Upper lobe of left lung (tissue), 4 donors: ENCODE data around the gene MBD3L4.

Experiments
- EP300 ChIP-seq, 4 donors: sonication (generic); formaldehyde crosslinking; IDR thresholded peaks; one replicate each; pipeline ENCODE4 v1.5.1; 2017; ENCODE audit warnings: antibody characterized with exemption in 4 of 4, control low read depth in 2 of 4
- POLR2A ChIP-seq, 4 donors: fragments of 450-650 bp; IDR thresholded peaks; one replicate each; pipeline ENCODE4 v1.5.1; 2016 to 2017; ENCODE audit warnings: antibody characterized with exemption in 4 of 4, mild to moderate bottlenecking in 2 of 4
- POLR2AphosphoS5 ChIP-seq, 2 donors: sonication (generic); formaldehyde crosslinking; IDR thresholded peaks; one replicate each; pipeline ENCODE4 v1.5.1; 2017; ENCODE audit warnings: antibody characterized with exemption in 2 of 2
- TF ChIP-seq, protein P1 (sequence below), 6 experiments: fragments of 450-650 bp in 4 of 6; fragments of 200-600 bp in 2 of 6; sonication (generic) in 2 of 6; IDR thresholded peaks; one replicate each; pipeline ENCODE4 v1.5.1; 2016 to 2019; ENCODE audit warnings: antibody characterized with exemption in 6 of 6

DNA sequence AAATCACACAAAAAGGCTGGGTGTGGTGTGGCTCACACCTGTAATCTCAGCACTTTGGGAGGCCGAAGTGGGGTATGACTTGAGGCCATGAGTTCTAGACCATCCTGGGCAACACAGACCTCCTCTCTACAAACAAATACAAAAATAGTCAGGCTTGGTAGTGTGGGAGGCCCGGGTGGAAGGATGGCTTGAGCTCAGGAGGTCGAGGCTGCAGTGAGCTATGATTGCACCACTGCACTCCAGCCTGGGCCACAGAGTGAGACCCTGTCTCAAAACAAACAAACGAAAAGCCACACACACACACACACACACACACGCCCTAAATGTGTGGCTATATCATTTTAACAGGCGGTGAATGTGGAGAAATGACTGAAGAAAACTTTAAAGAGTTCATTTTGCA is 28.6 kb upstream of the MBD3L4 start:
- no peak for TF ChIP-seq POLR2A (IDR thresholded peaks at IDR 0.05)
- TF ChIP-seq, protein P1, sequence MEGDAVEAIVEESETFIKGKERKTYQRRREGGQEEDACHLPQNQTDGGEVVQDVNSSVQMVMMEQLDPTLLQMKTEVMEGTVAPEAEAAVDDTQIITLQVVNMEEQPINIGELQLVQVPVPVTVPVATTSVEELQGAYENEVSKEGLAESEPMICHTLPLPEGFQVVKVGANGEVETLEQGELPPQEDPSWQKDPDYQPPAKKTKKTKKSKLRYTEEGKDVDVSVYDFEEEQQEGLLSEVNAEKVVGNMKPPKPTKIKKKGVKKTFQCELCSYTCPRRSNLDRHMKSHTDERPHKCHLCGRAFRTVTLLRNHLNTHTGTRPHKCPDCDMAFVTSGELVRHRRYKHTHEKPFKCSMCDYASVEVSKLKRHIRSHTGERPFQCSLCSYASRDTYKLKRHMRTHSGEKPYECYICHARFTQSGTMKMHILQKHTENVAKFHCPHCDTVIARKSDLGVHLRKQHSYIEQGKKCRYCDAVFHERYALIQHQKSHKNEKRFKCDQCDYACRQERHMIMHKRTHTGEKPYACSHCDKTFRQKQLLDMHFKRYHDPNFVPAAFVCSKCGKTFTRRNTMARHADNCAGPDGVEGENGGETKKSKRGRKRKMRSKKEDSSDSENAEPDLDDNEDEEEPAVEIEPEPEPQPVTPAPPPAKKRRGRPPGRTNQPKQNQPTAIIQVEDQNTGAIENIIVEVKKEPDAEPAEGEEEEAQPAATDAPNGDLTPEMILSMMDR (IDR thresholded peaks at IDR 0.05) = no peak
- TF ChIP-seq EP300 (IDR thresholded peaks at IDR 0.05) = no peak
- no peak for TF ChIP-seq POLR2AphosphoS5 (IDR thresholded peaks at IDR 0.05)
